Left cardiac atrium (tissue), 4 donors: ENCODE results near the gene KRT6C. TPM values are rescaled to one million over a fixed set of nuclear protein-coding genes. Genes with fewer than 3 reads are reported as not detected.
"Not testable (repeated sequence)": the region's sequence is repeated elsewhere in the genome, so short reads cannot be mapped to it uniquely, and the experiment has no call there.

ENCODE experiments used
- ATAC-seq, 2 donors: fragments of 200-7000 bp; cut with Tn5 transposase; one replicate each; pipeline ENCODE4 v1.9.1; 2020; ENCODE audit warnings: mild to moderate bottlenecking in 2 of 2, moderate library complexity in 2 of 2
- DNase-seq: peaks from one replicate; pipeline ENCODE4 v3.0.0-alpha.2; 2020
- intact Hi-C, 2 donors: fragments of 100-400 bp; cut with DNase I; formaldehyde crosslinking; loops; one replicate each; pipeline versions ENCODE4 v1.14.1 to v1.15.1; 2022 to 2023
- total RNA-seq, 2 donors: library from RNA; stranded (reverse); fragmentation: NEBNext Ultra II Directional; extraction: Animal tissue kit (Norgen Biotek cat#: 25700); gene quantifications; one replicate each; pipeline ENCODE4 v1.2.1, GENCODE V29; 2021
- donor health status: DM: no; HTN: yes; CAD: no.
- donor health status: DM: no; HTN: yes; CAD: no; lungs with severe emphysema.
- donor health status: DM: yes; HTN: yes; CAD: no.
- donor health status: Dilated cardiomyopathy.

KRT6C gene
- total RNA-seq, 2 donors from 2014 or later = not detected

GRCh38 chr12:52477651-52478050, 4.0 kb upstream of the KRT6C start:
- ATAC-seq = no peak
- DNase-seq = no peak
- intact Hi-C loops = no loop called here

DNA sequence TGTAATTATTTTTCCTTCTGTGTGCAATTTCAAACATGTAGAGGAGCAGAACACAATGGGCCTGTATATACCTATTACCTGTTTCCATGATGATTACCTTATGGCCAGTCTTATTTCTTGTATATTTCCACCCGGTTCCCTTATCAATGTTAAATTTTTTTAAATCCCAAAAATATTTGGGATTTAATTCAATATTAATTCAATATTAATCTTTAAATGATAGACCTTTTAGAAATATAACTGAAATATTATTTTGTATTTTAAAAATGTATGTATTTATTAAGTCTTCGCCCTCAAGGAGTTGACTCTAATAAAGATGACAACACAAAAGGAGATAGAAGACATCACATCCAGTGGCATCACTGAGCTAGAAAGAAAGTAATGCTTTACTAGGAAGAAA, 607 bp upstream of the KRT6C start:
- intact Hi-C loops = no loop called here
- ATAC-seq = no peak
- DNase-seq = no peak

DNA sequence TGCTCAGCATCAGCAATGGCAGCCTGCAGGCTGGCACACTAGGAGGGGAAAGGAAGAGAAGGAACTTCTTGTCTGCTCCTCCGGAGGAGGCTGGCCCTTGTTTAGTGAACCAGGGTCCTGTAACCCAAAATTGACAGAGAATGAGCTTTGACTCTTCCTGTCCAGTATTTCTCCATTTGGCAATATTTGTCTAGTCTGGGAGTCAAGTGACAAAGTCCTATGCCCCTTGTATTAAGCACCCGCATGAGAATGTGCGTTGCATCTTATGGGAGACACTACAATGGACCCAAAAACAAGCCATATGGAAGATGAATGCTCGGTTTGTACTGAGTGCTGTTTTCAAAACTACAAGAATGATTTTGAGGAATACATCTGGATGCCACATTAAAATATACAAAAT, 3.8 kb downstream of the KRT6C start:
- DNase-seq (no peak), ATAC-seq (no peak)
- intact Hi-C loops = no loop called here

GRCh38 chr12:52464897-52465296, 8.7 kb downstream of the KRT6C start:
- DNase-seq = no peak
- ATAC-seq = no peak
- intact Hi-C loops = no loop called here

GRCh38 chr12:52461693-52462092, 11.9 kb downstream of the KRT6C start:
- DNase-seq (peak; percentile 44), ATAC-seq (no peak)
- intact Hi-C loops = no loop called here

DNA sequence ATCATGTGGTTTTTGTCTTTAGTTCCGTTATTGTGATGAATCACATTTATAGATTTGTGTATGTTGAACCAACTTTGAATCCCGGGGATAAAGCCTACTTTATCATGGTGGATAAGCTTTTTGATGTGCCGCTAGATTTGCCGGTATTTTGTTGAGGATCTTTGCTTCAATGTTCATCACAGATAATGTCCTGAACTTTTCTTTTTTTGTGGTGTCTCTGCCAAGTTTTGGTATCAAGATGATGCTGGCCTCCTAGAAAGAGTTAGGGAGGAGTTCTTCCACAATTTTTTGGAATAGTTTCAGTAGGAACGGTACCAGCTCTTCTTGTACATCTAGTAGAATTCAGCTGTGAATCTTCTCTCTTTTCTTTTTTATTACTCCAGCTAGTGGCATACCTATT, 14.7 kb downstream of the KRT6C start:
- intact Hi-C loops = no loop called here
- ATAC-seq = no peak

GRCh38 chr12:52455821-52456220, 17.8 kb downstream of the KRT6C start:
- no peak for DNase-seq
- ATAC-seq = no peak
- intact Hi-C loops = no loop called here

More for the DNA sequence above, 14.7 kb downstream of the KRT6C start:
- DNase-seq = no peak

- DNase-seq = no peak
- intact Hi-C loops = no loop called here
- ATAC-seq = no peak
These were observed 19.0 kb downstream of the KRT6C start for GRCh38 chr12:52454411-52455201.

DNA sequence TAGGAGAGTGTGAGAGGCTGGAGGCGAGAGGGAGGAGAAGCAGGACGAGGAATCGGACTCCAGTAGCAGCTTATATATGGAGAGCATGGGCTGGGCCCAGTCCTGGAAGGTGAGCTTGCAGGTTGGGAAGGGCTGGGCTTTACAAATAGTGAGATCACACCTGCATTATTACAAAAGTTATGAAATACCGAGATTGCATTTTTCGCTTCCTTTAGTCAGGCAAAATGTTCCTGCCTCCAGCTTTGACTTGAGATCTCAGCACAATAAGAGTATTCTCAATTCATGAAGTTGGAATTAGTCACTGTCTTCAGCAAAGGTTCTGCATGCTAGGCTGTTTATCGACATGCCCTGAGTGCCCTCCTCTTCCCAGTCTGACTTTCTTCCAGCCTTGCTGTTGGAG, 21.5 kb downstream of the KRT6C start, which contains the start of gene KRT6B:
Gene KRT6B, minus strand, starts transcription at position 46 of the 400 bp plus-strand sequence. CDS start 68 bp downstream, outside the sequence.
- intact Hi-C loops = no loop called here
- DNase-seq (no peak), ATAC-seq (no peak)

GRCh38 chr12:52448228-52448627, 25.4 kb downstream of the KRT6C start:
- ATAC-seq (no peak), DNase-seq (no peak)
- intact Hi-C loops = no loop called here

DNA sequence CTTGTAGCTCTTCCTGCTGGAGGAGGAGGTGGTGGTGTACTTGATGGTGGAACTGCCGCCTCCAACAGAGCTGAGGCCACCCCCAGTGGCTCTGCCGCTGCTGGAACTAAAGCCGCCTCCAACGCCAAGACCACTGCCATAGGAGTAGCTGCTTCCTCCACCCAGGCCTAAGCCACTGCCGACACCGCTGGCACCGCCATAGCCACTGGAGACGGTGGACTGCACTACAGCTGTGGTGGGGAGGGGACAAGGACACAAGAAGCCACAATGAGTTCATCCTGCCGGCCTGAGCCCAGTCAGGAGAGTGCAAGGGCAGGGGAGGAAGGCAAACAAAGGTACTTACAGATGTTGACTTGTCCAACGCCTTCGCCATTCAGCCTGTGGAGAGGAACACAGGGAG, 26.4 kb downstream of the KRT6C start:
- ATAC-seq, DNase-seq, intact Hi-C loops: not testable (repeated sequence)

DNA sequence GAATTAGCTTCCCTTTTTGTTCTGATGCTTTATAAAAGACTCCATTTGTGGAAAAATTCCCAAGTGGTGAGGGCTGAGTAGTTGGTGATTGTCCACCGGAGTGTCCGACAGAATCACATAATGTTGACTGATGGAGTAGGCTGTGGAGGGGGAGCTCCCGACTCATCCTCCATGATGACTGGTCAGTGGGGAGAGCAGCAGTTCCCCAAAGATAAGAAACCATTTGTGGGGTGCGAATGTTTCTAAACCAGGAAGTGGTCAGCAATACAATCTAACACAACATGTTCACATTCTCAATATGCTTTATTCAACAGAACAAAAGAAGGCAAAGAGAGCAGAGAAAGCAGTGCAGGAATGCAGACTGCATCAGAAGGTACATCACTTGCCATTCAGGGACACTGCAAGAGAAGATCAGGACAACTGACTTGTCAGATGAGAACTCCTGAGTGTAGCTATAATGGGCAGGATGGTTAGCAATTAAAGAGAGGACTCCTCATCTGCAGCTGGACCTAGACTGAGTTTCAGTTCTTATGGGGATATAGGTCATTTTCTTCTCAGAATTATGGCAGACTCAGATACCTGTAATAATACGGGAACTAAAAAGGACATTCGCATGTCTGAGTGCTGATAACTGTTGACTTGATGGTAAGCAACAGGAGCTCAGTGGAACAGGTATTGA, 27.1 kb downstream of the KRT6C start:
- no peak for ATAC-seq
- no peak for DNase-seq
- intact Hi-C loops = no loop called here

DNA sequence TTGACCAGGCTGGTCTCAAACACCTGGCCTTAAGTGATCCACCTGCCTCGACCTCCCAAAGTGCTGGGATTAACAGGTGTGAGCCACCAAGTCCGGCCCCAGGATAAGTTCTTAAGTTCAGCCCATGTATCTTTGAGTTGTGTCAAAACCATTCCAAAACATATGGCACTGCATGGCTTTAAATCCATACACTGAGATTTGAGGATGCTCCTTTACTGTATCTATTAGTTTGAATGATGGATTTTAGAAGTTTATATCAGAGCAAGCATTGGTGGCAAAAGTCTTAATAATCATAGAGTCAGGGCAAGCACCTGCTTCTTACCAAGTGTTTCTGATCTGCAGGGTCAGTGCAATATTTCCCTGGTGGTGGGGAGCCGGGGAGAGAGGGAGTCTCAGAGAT, 27.7 kb downstream of the KRT6C start:
- DNase-seq = no peak
- no peak for ATAC-seq
- intact Hi-C loops = no loop called here

GRCh38 chr12:52444647-52445595, 28.7 kb downstream of the KRT6C start:
- no peak for DNase-seq
- no peak for ATAC-seq
- intact Hi-C loops = no loop called here

GRCh38 chr12:52443966-52444365, 29.6 kb downstream of the KRT6C start:
- ATAC-seq = no peak
- DNase-seq = no peak
- intact Hi-C loops = no loop called here

DNA sequence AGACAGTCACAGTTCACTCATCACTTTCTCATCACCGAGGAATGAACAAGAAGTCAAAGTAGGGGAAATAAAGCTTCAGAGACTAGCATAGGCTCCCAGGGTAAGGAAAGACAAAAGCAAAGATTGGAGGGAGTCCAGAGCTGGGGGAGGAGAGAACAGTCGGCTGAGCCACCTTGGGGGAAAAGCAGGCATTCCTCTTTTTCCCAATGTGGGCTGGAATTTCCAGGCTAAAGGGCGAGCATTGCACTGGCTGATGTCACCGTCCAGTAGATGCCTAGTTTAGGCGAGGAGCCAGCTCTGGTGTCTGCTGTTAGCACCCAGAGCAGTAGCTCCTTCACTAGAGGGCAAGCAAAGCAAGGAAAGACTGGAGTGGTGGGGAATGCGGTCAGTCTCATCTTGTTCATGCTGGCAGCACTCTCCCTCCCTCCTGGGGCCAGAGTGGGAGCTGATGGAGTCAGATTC, 31.0 kb downstream of the KRT6C start:
- DNase-seq = peak; percentile 55

DNA sequence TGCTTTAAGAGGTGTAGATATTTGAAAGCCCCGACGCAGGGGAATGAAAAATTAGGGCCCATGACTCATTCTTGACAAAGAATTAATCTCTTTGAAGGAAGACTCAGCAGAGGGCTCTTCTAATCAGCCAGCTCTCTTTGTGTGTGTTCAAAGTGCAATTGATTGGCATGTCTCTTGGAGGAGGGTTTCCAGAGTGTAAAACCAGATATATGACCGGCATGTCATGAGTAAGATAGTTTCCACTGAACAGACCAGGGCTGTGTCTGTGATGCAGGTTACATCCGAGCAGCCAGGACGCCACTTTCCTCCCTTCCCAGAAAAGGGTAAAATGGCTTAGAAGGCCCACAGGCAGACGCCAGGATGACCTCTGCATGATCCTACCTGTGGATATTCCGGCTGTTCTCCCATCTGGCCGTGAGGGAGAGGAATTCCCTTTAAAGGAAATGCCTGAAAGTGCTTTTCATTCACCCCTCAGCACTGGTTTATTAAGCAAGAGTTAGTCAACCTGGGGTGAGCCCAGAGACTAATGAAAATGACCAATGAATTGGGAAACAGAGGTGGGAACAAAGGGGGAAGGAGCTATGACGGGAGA, 32.2 kb downstream of the KRT6C start:
- intact Hi-C loops = no loop called here
- no peak for DNase-seq
- ATAC-seq = peak in 1 of 2 donors; percentile 20

More for the DNA sequence above, 31.0 kb downstream of the KRT6C start:
- ATAC-seq = peak; percentile 55 to 83
- intact Hi-C loops = no loop called here

- intact Hi-C loops = no loop called here
- DNase-seq (no peak), ATAC-seq (peak in 1 of 2 donors; percentile 6)
These were observed 32.7 kb downstream of the KRT6C start for GRCh38 chr12:52440821-52441319.

- ATAC-seq = no peak
- intact Hi-C loops = no loop called here
- DNase-seq = no peak
These were observed 33.8 kb downstream of the KRT6C start for GRCh38 chr12:52439845-52440244.
